GM23338 (cell line): Measurements from ENCODE around the gene HOXB4.

ENCODE experiments used
- CREB1 ChIP-seq: fragments of 250-450 bp; sonication (Bioruptor Pico); IDR thresholded peaks from 2 replicates; pipeline ENCODE4 v1.5.0; 2020; ENCODE audit warnings: low read depth, mild to moderate bottlenecking, moderate library complexity
- EZH2 ChIP-seq: fragments of 200-600 bp; sonication (generic); IDR thresholded peaks from one replicate; pipeline ENCODE4 v1.8.0; 2017; ENCODE audit warnings: antibody characterized with exemption, mild to moderate bottlenecking, low read depth; ENCODE audit not compliant: unreplicated experiment
- EZH2phosphoT487 ChIP-seq: fragments of 200-600 bp; sonication (generic); IDR thresholded peaks from one replicate; pipeline ENCODE4 v1.8.1; 2018; ENCODE audit warnings: antibody characterized with exemption; ENCODE audit not compliant: unreplicated experiment
- NANOG ChIP-seq: IDR thresholded peaks from 2 replicates; pipeline ENCODE4 v1.6.1; 2016; ENCODE audit warnings: antibody characterized with exemption, borderline replicate concordance
- POLR2AphosphoS5 ChIP-seq: IDR thresholded peaks from 2 replicates; pipeline ENCODE4 v1.6.1; 2016; ENCODE audit warnings: antibody characterized with exemption, low read depth
- ZNF114 ChIP-seq: fragments of 250-450 bp; sonication (Bioruptor Pico); IDR thresholded peaks from 2 replicates; pipeline ENCODE4 v1.5.0; 2020; ENCODE audit warnings: mild to moderate bottlenecking, moderate library complexity
- ZNF331 ChIP-seq: fragments of 250-450 bp; sonication (Bioruptor Pico); IDR thresholded peaks from 2 replicates; pipeline ENCODE4 v1.5.0; 2020; ENCODE audit warnings: low read depth, mild to moderate bottlenecking, moderate library complexity
- TF ChIP-seq, protein P1 (sequence below), 2 experiments: fragments of 200-600 bp in 1 of 2; sonication (generic) in 1 of 2; conservative IDR thresholded peaks; 2 replicates each; pipeline versions ENCODE4 v1.5.1 to v1.6.1; 2016 to 2017; ENCODE audit warnings: antibody characterized with exemption in 2 of 2, low read depth in 2 of 2, mild to moderate bottlenecking in 2 of 2, moderate library complexity in 1 of 2
- TF ChIP-seq, protein P2 (sequence below): IDR thresholded peaks from one replicate; pipeline ENCODE4 v1.6.1; 2018; ENCODE audit warnings: antibody characterized with exemption; ENCODE audit not compliant: unreplicated experiment
- TF ChIP-seq, protein P3 (sequence below): IDR thresholded peaks from 2 replicates; pipeline ENCODE4 v1.6.1; 2016; ENCODE audit warnings: antibody characterized with exemption

DNA sequence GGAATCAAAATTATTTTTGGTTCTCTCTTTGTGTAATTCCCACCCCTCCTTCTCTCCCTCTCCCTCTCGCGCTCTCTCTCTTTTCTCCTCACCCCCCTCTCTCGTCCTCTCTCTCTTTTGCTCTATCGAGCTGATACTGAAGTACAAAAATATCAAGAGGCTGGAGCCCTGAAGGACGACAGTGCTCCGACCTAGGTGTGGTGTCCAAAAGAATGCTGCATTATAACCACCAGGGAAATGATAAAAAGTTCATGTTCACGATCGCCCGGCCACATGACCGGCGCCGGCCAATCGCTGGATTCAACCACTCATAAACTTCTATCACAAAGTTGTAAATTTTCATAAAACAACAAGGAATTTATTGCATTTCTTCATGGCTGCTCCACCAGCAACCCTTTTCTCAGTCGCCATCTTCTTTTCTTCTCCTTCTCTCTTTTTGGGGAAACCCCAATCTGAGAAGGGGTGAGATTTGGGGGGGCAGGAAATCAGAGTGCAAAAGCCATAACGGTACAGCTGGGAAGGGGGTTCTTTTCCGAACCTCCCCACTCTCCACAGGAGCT is 26.7 kb upstream of the HOXB4 start, which contains the start of gene HOXB6:
- TF ChIP-seq, protein P1, sequence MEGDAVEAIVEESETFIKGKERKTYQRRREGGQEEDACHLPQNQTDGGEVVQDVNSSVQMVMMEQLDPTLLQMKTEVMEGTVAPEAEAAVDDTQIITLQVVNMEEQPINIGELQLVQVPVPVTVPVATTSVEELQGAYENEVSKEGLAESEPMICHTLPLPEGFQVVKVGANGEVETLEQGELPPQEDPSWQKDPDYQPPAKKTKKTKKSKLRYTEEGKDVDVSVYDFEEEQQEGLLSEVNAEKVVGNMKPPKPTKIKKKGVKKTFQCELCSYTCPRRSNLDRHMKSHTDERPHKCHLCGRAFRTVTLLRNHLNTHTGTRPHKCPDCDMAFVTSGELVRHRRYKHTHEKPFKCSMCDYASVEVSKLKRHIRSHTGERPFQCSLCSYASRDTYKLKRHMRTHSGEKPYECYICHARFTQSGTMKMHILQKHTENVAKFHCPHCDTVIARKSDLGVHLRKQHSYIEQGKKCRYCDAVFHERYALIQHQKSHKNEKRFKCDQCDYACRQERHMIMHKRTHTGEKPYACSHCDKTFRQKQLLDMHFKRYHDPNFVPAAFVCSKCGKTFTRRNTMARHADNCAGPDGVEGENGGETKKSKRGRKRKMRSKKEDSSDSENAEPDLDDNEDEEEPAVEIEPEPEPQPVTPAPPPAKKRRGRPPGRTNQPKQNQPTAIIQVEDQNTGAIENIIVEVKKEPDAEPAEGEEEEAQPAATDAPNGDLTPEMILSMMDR (conservative IDR thresholded peaks at IDR 0.05; ENCODE audit: low read depth in 2 of 2) = no peak
- no peak for TF ChIP-seq EZH2phosphoT487
- no peak for TF ChIP-seq POLR2AphosphoS5
- TF ChIP-seq, protein P2, sequence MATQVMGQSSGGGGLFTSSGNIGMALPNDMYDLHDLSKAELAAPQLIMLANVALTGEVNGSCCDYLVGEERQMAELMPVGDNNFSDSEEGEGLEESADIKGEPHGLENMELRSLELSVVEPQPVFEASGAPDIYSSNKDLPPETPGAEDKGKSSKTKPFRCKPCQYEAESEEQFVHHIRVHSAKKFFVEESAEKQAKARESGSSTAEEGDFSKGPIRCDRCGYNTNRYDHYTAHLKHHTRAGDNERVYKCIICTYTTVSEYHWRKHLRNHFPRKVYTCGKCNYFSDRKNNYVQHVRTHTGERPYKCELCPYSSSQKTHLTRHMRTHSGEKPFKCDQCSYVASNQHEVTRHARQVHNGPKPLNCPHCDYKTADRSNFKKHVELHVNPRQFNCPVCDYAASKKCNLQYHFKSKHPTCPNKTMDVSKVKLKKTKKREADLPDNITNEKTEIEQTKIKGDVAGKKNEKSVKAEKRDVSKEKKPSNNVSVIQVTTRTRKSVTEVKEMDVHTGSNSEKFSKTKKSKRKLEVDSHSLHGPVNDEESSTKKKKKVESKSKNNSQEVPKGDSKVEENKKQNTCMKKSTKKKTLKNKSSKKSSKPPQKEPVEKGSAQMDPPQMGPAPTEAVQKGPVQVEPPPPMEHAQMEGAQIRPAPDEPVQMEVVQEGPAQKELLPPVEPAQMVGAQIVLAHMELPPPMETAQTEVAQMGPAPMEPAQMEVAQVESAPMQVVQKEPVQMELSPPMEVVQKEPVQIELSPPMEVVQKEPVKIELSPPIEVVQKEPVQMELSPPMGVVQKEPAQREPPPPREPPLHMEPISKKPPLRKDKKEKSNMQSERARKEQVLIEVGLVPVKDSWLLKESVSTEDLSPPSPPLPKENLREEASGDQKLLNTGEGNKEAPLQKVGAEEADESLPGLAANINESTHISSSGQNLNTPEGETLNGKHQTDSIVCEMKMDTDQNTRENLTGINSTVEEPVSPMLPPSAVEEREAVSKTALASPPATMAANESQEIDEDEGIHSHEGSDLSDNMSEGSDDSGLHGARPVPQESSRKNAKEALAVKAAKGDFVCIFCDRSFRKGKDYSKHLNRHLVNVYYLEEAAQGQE = no peak
- TF ChIP-seq ZNF114 = no peak
- peak; percentile 56 for TF ChIP-seq EZH2
- no peak for TF ChIP-seq NANOG
- no peak for TF ChIP-seq ZNF331 (CRISPR knock-in tag)
- TF ChIP-seq CREB1 (CRISPR knock-in tag) = no peak
- TF ChIP-seq, protein P3, sequence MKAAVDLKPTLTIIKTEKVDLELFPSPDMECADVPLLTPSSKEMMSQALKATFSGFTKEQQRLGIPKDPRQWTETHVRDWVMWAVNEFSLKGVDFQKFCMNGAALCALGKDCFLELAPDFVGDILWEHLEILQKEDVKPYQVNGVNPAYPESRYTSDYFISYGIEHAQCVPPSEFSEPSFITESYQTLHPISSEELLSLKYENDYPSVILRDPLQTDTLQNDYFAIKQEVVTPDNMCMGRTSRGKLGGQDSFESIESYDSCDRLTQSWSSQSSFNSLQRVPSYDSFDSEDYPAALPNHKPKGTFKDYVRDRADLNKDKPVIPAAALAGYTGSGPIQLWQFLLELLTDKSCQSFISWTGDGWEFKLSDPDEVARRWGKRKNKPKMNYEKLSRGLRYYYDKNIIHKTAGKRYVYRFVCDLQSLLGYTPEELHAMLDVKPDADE = no peak
